ENCODE data around the gene NOP10.

Gene NOP10

DNA sequence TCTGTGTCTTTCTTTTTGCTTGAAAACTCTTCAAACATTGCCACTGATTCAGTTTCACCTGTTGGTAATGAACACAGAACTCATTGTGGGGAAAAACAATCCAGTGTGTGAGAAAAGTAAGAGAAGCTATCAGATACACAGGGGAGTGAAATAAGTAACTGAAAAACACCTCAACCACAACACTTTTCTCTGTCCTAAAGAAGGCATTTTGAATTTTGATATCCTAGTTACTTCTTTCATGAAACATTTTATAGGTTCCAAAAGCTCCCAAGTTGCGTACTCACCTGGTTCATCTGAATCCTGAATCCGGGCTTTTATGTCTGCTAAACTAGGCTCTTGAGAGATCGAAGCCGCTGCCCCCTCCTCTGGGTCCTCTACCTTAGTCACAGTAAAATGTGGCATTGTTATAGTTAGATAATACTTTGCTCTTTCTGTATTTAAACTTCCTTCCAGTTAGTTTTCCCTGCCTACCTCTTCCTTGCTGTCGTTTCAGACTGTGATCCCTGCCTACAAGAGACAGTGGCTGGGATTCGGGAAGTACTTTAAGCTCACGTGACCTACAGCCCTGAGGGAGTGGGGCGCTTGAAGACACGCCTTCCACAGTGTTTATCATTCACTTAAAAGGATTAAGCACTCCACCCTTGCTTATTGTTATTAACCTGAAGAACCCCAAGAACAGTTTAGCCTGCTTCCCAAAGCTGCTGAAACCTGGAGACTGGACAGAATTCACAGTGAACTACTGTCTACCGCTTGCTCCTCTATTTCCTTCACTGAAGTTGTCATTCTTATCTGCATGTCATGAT, 24.5 kb downstream of the NOP10 start:
- DNase-seq (ENCODE audit: extremely low read depth, low read depth) = no peak
- peak overlapping the region; percentile 45 for H3K4me3 ChIP-seq (replicated peaks; ENCODE audit: low read depth, low read length)

DNA sequence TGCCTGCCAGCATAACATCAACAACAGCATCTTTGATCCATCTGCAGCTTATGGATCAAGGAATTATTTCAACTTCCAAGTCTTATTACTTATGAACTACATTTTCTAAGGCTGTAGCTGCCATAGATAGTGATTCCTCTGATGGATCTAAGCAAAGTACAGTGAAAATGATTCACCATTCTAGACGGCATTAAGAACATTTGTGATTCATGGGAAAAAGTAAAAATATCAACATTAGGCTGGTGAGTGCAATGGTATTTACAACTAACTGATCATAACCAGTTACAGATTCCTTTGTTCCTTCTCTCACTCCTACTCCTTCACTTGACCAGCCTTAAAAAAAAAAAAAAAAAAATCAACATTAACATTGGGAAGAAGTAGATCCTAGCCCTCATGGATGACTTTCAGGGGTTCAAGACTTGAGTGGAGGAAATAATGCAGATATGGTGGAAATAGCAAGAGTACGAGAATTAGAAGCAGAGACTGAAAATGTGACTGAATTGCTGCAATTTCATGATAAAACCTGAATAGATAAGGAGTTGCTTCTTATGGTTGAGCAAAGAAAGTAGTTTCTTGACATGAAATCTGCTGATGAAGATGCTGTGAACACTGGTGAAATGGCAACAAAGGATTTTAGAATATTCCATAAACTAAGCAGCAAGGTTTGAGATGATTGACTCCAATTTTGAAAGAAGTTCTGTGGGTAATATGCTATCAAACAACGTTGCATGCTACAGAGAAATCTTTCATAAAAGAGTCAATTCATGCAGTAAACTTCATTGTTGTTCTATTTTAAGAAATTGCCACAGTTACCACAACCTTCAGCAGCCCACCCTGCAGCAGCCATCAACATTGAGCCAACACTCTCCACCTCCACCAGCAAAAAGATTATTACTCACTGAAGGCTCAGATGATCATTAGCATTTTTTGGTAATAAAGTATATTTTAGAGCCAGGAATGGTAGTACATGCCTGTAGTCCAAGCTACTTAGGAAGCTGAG, 28.1 kb downstream of the NOP10 start:
- H3K4me3 ChIP-seq (replicated peaks; ENCODE audit: low read depth, low read length) = no peak overlapping the region
- no peak for DNase-seq (ENCODE audit: extremely low read depth, low read depth)
- TF ChIP-seq, protein P1, sequence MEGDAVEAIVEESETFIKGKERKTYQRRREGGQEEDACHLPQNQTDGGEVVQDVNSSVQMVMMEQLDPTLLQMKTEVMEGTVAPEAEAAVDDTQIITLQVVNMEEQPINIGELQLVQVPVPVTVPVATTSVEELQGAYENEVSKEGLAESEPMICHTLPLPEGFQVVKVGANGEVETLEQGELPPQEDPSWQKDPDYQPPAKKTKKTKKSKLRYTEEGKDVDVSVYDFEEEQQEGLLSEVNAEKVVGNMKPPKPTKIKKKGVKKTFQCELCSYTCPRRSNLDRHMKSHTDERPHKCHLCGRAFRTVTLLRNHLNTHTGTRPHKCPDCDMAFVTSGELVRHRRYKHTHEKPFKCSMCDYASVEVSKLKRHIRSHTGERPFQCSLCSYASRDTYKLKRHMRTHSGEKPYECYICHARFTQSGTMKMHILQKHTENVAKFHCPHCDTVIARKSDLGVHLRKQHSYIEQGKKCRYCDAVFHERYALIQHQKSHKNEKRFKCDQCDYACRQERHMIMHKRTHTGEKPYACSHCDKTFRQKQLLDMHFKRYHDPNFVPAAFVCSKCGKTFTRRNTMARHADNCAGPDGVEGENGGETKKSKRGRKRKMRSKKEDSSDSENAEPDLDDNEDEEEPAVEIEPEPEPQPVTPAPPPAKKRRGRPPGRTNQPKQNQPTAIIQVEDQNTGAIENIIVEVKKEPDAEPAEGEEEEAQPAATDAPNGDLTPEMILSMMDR (IDR thresholded peaks at IDR 0.05; ENCODE audit: low read depth, low read length, missing control alignments) = no peak

More for the DNA sequence above, 24.5 kb downstream of the NOP10 start:
- TF ChIP-seq, protein P1 (IDR thresholded peaks at IDR 0.05; ENCODE audit: low read depth, low read length, missing control alignments) = no peak

DNA sequence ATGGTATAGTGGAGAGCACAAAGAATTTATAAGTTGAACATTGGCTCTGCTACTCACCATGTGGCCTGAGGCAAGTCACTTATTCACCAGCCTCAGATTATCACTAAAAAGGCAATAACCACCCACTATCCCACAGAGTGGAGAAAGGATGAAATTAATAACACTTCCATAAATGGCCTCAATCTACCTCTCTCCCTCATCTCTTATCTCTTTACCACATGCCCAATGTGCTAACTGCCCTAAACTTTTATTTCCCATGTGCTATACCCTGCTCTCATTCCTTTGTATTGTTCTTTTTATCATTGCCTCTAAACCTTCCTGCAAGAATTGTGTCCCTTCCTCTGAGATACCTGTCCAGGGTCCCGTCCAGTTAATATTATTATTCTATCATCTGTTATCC, 31.4 kb downstream of the NOP10 start:
- TF ChIP-seq, protein P1 (IDR thresholded peaks at IDR 0.05; ENCODE audit: low read depth, low read length, missing control alignments) = no peak
- no peak overlapping the region for H3K4me3 ChIP-seq (replicated peaks; ENCODE audit: low read depth, low read length)
- no peak for DNase-seq (ENCODE audit: extremely low read depth, low read depth)

DNA sequence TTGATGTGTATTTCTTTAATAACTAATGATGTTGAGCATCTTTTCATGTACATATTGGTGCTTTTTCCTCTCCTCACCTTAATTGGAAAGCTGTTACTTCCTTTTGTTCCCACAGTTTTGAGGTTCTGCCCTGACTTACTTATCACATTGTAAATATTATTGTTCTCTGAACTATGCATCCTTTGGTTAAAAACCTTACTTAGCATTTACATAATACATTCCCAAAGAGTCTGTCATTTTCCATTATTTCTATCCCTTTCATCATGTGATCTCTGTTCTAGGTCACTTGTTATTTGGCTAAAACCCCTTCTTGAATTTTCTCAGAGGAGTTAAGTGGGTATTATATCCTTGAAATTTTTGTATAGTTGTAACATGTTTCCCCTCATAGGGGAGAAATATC, 38.3 kb downstream of the NOP10 start:
- no peak for DNase-seq (ENCODE audit: extremely low read depth, low read depth)
- TF ChIP-seq, protein P1 (IDR thresholded peaks at IDR 0.05; ENCODE audit: low read depth, low read length, missing control alignments) = no peak
- no peak overlapping the region for H3K4me3 ChIP-seq (replicated peaks; ENCODE audit: low read depth, low read length)

DNA sequence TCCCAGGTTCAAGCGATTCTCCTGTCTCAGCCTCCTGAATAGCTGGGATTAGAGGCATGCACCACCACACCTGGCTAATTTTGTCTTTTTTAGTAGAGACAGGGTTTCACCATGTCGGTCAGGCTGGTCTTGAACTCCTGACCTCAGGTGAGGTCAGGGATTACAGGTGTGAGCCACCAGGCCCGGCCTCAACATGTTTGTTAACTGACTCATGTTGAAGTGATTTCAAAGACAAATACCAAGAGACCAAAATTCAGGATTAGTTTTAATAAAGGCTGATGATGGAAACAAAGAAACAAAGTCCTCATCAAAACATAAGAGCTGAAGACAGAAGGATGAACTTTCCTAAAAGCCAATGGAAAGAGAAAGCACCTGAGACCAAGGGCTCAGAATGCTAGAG, 41.9 kb downstream of the NOP10 start:
- H3K4me3 ChIP-seq (replicated peaks; ENCODE audit: low read depth, low read length) = no peak overlapping the region
- TF ChIP-seq, protein P1 (IDR thresholded peaks at IDR 0.05; ENCODE audit: low read depth, low read length, missing control alignments) = no peak
- DNase-seq (ENCODE audit: extremely low read depth, low read depth) = no peak

DNA sequence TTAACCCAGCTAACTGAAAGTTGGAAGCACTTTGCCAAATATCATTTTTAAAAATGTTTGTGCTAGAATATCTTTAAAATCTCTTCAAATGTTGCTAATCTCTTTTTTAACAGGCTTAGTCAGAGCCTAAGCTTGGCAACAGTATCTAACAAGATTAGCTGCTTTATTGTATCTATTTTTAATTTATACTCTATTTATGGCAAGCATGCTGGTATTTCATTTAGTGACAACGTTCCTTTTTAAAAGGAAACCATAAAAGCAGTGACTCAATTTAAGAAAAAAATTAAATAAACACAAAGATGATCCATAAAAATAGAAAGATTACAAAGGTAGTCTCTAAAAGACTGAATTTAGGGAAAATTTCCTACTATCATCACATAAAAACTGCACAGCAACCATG, 45.9 kb downstream of the NOP10 start:
- DNase-seq (ENCODE audit: extremely low read depth, low read depth) = no peak
- TF ChIP-seq, protein P1 (IDR thresholded peaks at IDR 0.05; ENCODE audit: low read depth, low read length, missing control alignments) = no peak
- H3K4me3 ChIP-seq (replicated peaks; ENCODE audit: low read depth, low read length) = no peak overlapping the region

Measured in HFF-Myc (cell line).